ENCODE results near the gene BOLA2B. TPM values are rescaled to one million over a fixed set of nuclear protein-coding genes. Genes with fewer than 3 reads are reported as not detected.

The BOLA2B gene
- total and polyA plus RNA-seq, 2 experiments from 2014 or later = 350 to 659 TPM

DNA sequence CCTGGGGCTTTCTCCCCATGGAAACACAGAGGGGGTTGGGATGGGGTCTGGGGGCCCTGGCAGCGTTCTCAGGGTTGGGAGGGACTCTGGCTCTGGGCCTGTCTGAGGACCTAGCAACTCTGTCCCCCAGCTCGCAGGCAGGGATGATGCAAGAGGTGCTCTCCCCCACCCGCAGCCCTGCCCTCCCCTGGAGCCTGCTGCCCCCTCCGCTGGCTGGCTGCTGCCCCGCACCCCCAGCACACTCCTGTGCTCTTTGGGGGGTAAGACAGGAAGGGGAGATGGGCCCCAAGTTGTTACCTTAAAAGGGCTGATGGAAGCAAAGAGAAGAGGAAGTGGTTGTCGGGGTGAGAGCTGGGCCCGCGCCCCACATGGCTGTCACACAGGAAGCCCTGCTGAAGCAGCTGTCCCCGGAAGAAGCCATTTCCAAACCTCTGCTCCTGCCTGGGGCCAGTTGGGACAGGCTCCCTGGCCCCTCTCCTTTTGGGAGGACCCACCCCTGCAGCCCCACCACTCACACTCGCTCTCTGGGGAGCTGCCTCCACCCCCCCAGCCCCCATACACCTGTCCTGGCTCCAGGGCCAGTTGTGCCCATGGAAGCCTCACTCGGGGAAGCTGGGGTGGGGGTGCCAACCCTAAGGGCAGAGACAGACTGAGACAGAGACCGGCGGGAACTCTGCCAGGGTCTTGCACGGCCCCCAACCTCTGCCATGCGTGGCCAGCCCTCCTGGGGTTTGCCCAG is 7.6 kb downstream of the BOLA2B start:
- peaks cover 15% of the 10 kb centered on the region; the same call in 2 of the 3 replicates for H3K4me1 Mint-ChIP-seq
- H4K20me1 ChIP-seq (replicated peaks; ENCODE audit: insufficient read depth) = no peaks in the 10 kb centered on the region
- H3F3A ChIP-seq (replicated peaks; ENCODE audit: low read depth) = 0 out of 2 replicates have a peak, but pooled peaks cover 5% of the 10 kb centered on the region
- peaks cover 12% of the 10 kb centered on the region for H3K27me3 Mint-ChIP-seq (ENCODE audit: insufficient read depth, low read depth, poor library complexity)
- no peaks in the 10 kb centered on the region for H3K9me3 Mint-ChIP-seq
- peak; percentile 26 for DNase-seq (ENCODE audit: low spot score)
- no peak overlapping the region for H3K27ac ChIP-seq (ENCODE audit: low read depth)
- no peak overlapping the region for H2AFZ ChIP-seq
- no peak overlapping the region for H3K4me3 Mint-ChIP-seq
- H3K36me3 Mint-ChIP-seq (ENCODE audit: low read depth) = no peaks in the 10 kb centered on the region
- H3K79me2 ChIP-seq (replicated peaks; ENCODE audit: insufficient read depth) = no peaks in the 10 kb centered on the region
- no peak overlapping the region for H3K4me2 ChIP-seq
- H3K9me2 ChIP-seq (ENCODE audit: insufficient read depth) = no peaks in the 10 kb centered on the region
- no peaks in the 10 kb centered on the region for H3K36me3 ChIP-seq (ENCODE audit: insufficient read depth)
- peaks cover 4% of the 10 kb centered on the region; the same call in 1 of the 2 replicates for H3K4me1 ChIP-seq (ENCODE audit: insufficient read depth)
- H3K27ac Mint-ChIP-seq = 0 out of 2 replicates have a peak overlapping the region, but pooled peaks have one; percentile 56
- no peak overlapping the region for H3K4me3 ChIP-seq
- H3K27me3 ChIP-seq (ENCODE audit: insufficient read depth) = peaks cover 14% of the 10 kb centered on the region; the same call in 1 of the 2 replicates
- no peak for ATAC-seq
- TF ChIP-seq, protein P1, sequence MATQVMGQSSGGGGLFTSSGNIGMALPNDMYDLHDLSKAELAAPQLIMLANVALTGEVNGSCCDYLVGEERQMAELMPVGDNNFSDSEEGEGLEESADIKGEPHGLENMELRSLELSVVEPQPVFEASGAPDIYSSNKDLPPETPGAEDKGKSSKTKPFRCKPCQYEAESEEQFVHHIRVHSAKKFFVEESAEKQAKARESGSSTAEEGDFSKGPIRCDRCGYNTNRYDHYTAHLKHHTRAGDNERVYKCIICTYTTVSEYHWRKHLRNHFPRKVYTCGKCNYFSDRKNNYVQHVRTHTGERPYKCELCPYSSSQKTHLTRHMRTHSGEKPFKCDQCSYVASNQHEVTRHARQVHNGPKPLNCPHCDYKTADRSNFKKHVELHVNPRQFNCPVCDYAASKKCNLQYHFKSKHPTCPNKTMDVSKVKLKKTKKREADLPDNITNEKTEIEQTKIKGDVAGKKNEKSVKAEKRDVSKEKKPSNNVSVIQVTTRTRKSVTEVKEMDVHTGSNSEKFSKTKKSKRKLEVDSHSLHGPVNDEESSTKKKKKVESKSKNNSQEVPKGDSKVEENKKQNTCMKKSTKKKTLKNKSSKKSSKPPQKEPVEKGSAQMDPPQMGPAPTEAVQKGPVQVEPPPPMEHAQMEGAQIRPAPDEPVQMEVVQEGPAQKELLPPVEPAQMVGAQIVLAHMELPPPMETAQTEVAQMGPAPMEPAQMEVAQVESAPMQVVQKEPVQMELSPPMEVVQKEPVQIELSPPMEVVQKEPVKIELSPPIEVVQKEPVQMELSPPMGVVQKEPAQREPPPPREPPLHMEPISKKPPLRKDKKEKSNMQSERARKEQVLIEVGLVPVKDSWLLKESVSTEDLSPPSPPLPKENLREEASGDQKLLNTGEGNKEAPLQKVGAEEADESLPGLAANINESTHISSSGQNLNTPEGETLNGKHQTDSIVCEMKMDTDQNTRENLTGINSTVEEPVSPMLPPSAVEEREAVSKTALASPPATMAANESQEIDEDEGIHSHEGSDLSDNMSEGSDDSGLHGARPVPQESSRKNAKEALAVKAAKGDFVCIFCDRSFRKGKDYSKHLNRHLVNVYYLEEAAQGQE (IDR thresholded peaks at IDR 0.05; ENCODE audit: unreplicated experiment) = no peak
- TF ChIP-seq NANOG (IDR thresholded peaks at IDR 0.05; ENCODE audit: borderline replicate concordance) (no peak), STAT1 (IDR thresholded peaks at IDR 0.05; ENCODE audit: unreplicated experiment) (no peak), EZH2 (IDR thresholded peaks at IDR 0.05; ENCODE audit: low read depth, unreplicated experiment) (no peak), CREB1 (CRISPR knock-in tag; IDR thresholded peaks at IDR 0.05; ENCODE audit: low read depth) (no peak), EZH2phosphoT487 (IDR thresholded peaks at IDR 0.05; ENCODE audit: unreplicated experiment) (no peak)
- TF ChIP-seq, protein P2, sequence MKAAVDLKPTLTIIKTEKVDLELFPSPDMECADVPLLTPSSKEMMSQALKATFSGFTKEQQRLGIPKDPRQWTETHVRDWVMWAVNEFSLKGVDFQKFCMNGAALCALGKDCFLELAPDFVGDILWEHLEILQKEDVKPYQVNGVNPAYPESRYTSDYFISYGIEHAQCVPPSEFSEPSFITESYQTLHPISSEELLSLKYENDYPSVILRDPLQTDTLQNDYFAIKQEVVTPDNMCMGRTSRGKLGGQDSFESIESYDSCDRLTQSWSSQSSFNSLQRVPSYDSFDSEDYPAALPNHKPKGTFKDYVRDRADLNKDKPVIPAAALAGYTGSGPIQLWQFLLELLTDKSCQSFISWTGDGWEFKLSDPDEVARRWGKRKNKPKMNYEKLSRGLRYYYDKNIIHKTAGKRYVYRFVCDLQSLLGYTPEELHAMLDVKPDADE (IDR thresholded peaks at IDR 0.05) = no peak
- TF ChIP-seq, protein P3, sequence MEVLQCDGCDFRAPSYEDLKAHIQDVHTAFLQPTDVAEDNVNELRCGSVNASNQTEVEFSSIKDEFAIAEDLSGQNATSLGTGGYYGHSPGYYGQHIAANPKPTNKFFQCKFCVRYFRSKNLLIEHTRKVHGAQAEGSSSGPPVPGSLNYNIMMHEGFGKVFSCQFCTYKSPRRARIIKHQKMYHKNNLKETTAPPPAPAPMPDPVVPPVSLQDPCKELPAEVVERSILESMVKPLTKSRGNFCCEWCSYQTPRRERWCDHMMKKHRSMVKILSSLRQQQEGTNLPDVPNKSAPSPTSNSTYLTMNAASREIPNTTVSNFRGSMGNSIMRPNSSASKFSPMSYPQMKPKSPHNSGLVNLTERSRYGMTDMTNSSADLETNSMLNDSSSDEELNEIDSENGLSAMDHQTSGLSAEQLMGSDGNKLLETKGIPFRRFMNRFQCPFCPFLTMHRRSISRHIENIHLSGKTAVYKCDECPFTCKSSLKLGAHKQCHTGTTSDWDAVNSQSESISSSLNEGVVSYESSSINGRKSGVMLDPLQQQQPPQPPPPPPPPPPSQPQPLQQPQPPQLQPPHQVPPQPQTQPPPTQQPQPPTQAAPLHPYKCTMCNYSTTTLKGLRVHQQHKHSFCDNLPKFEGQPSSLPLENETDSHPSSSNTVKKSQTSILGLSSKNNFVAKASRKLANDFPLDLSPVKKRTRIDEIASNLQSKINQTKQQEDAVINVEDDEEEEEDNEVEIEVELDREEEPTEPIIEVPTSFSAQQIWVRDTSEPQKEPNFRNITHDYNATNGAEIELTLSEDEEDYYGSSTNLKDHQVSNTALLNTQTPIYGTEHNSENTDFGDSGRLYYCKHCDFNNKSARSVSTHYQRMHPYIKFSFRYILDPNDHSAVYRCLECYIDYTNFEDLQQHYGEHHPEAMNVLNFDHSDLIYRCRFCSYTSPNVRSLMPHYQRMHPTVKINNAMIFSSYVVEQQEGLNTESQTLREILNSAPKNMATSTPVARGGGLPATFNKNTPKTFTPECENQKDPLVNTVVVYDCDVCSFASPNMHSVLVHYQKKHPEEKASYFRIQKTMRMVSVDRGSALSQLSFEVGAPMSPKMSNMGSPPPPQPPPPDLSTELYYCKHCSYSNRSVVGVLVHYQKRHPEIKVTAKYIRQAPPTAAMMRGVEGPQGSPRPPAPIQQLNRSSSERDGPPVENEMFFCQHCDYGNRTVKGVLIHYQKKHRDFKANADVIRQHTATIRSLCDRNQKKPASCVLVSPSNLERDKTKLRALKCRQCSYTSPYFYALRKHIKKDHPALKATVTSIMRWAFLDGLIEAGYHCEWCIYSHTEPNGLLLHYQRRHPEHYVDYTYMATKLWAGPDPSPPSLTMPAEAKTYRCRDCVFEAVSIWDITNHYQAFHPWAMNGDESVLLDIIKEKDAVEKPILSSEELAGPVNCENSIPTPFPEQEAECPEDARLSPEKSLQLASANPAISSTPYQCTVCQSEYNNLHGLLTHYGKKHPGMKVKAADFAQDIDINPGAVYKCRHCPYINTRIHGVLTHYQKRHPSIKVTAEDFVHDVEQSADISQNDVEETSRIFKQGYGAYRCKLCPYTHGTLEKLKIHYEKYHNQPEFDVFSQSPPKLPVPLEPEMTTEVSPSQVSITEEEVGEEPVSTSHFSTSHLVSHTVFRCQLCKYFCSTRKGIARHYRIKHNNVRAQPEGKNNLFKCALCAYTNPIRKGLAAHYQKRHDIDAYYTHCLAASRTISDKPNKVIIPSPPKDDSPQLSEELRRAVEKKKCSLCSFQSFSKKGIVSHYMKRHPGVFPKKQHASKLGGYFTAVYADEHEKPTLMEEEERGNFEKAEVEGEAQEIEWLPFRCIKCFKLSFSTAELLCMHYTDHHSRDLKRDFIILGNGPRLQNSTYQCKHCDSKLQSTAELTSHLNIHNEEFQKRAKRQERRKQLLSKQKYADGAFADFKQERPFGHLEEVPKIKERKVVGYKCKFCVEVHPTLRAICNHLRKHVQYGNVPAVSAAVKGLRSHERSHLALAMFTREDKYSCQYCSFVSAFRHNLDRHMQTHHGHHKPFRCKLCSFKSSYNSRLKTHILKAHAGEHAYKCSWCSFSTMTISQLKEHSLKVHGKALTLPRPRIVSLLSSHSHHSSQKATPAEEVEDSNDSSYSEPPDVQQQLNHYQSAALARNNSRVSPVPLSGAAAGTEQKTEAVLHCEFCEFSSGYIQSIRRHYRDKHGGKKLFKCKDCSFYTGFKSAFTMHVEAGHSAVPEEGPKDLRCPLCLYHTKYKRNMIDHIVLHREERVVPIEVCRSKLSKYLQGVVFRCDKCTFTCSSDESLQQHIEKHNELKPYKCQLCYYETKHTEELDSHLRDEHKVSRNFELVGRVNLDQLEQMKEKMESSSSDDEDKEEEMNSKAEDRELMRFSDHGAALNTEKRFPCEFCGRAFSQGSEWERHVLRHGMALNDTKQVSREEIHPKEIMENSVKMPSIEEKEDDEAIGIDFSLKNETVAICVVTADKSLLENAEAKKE (CRISPR knock-in tag; IDR thresholded peaks at IDR 0.05) = no peak

Data from GM23338 (cell line).